SK-N-MC (cell line): ENCODE data around the gene TBC1D21.

Source experiments
- EZH2 ChIP-seq: fragments of 200-600 bp; sonication (generic); IDR thresholded peaks from one replicate; pipeline ENCODE4 v1.6.1; 2017; ENCODE audit warnings: antibody characterized with exemption
- FOXP2 ChIP-seq: optimal IDR thresholded peaks from 2 replicates; pipeline ENCODE3; 2011; ENCODE audit warnings: mild to moderate bottlenecking, moderate library complexity; ENCODE audit not compliant: insufficient read depth; ENCODE audit errors: extremely low read length, control extremely low read depth
- POLR2AphosphoS5 ChIP-seq: IDR thresholded peaks from 2 replicates; pipeline ENCODE4 v1.6.1; 2012; ENCODE audit warnings: mild to moderate bottlenecking, low read depth, low read length, borderline replicate concordance

DNA sequence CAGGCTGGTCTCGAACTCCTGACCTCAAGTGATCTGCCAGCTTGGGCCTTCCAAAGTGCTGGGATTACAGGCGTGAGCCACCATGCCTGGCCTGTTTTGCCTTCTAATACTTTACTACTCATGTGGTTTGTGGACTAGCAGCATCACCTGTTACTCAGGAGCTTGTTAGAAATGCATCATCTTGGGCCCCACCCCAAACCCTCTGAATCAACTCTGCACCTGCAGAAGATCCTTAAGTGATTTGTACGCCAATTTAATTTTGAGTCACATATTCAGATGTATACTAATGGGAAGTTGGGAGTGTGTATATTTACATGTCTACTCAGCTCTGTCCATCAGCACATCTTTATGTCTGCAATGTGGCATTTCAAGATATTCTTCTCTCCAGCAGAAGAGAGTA is 6.1 kb downstream of the TBC1D21 start:
- TF ChIP-seq EZH2 (no peak), POLR2AphosphoS5 (no peak), FOXP2 (no peak)
